DMS53 treated with DMSO at 0.1 percent for 48 hours (cell line): Measurements from ENCODE around the gene YPEL2.
"Not testable (repeated sequence)": the region's sequence is repeated elsewhere in the genome, so short reads cannot be mapped to it uniquely, and the experiment has no call there.

Source experiments
- DNase-seq: peaks from one replicate; lab custom pipeline; 2025; ENCODE audit not compliant: unreplicated experiment; lab: John Stamatoyannopoulos, UW

The YPEL2 gene

GRCh38 chr17:59402760-59403159, 71.3 kb downstream of the YPEL2 start:
- DNase-seq = no peak

- no peak for DNase-seq
These were observed 73.0 kb downstream of the YPEL2 start for GRCh38 chr17:59404471-59404870.

- no peak for DNase-seq
These were observed 74.7 kb downstream of the YPEL2 start for GRCh38 chr17:59405944-59406705.

- DNase-seq = peak; percentile 39
These were observed 75.4 kb downstream of the YPEL2 start for GRCh38 chr17:59406808-59407381.

- DNase-seq = no peak
These were observed 78.0 kb downstream of the YPEL2 start for GRCh38 chr17:59409336-59410048.

GRCh38 chr17:59410049-59410437, 78.6 kb downstream of the YPEL2 start:
- DNase-seq = no peak

- not testable (repeated sequence) for DNase-seq
These were observed 81.0 kb downstream of the YPEL2 start for GRCh38 chr17:59412431-59412830.

- DNase-seq = no peak
These were observed 81.7 kb downstream of the YPEL2 start for GRCh38 chr17:59413014-59413766.

- no peak for DNase-seq
These were observed 83.9 kb downstream of the YPEL2 start for GRCh38 chr17:59415397-59415796.

- DNase-seq = no peak
These were observed 84.7 kb downstream of the YPEL2 start for GRCh38 chr17:59416184-59416583.

- DNase-seq = no peak
These were observed 86.0 kb downstream of the YPEL2 start for GRCh38 chr17:59417452-59417851.

- DNase-seq = no peak
These were observed 87.3 kb downstream of the YPEL2 start for GRCh38 chr17:59418732-59419166.

- no peak for DNase-seq
These were observed 89.4 kb downstream of the YPEL2 start for GRCh38 chr17:59420901-59421300.

- no peak for DNase-seq
These were observed 90.3 kb downstream of the YPEL2 start for GRCh38 chr17:59421722-59422121.

- DNase-seq = no peak
These were observed 91.8 kb downstream of the YPEL2 start for GRCh38 chr17:59423137-59423724.

GRCh38 chr17:59423903-59424302, 92.4 kb downstream of the YPEL2 start:
- DNase-seq = no peak

- DNase-seq = no peak
These were observed 92.9 kb downstream of the YPEL2 start for GRCh38 chr17:59424331-59424730.

GRCh38 chr17:59425085-59425931, 93.9 kb downstream of the YPEL2 start:
- no peak for DNase-seq

GRCh38 chr17:59426031-59426430, 94.6 kb downstream of the YPEL2 start:
- DNase-seq = no peak

- DNase-seq = no peak
These were observed 96.0 kb downstream of the YPEL2 start for GRCh38 chr17:59427425-59427921.
